GM18526 (cell line): Measurements from ENCODE around the gene PKIG.

Source experiments
- POLR2A ChIP-seq: IDR thresholded peaks from 3 replicates; pipeline ENCODE4 v1.6.1; 2011; ENCODE audit not compliant: insufficient read length; ENCODE audit errors: extremely low read depth

Gene PKIG

GRCh38 chr20:44560229-44560628 lies 22.1 kb upstream of the PKIG start:
- TF ChIP-seq POLR2A = no peak

GRCh38 chr20:44561876-44562275 lies 20.5 kb upstream of the PKIG start:
- no peak for TF ChIP-seq POLR2A

GRCh38 chr20:44566018-44566417 lies 16.4 kb upstream of the PKIG start:
- TF ChIP-seq POLR2A = no peak

- TF ChIP-seq POLR2A = no peak
These were observed 15.6 kb upstream of the PKIG start for GRCh38 chr20:44566811-44567210.

- TF ChIP-seq POLR2A = no peak
These were observed 12.0 kb upstream of the PKIG start for GRCh38 chr20:44570367-44570766.

- no peak for TF ChIP-seq POLR2A
These were observed 10.9 kb upstream of the PKIG start for GRCh38 chr20:44571362-44571988.

- TF ChIP-seq POLR2A = no peak
These were observed 9.6 kb upstream of the PKIG start for GRCh38 chr20:44572551-44573500.

- TF ChIP-seq POLR2A = no peak
These were observed 8.9 kb upstream of the PKIG start for GRCh38 chr20:44573501-44573869.

- TF ChIP-seq POLR2A = no peak
These were observed 8.0 kb upstream of the PKIG start for GRCh38 chr20:44574372-44574771.

- no peak for TF ChIP-seq POLR2A
These were observed 6.1 kb upstream of the PKIG start for GRCh38 chr20:44576297-44576696.

- TF ChIP-seq POLR2A = no peak
These were observed 2.9 kb upstream of the PKIG start for GRCh38 chr20:44579313-44580081.

GRCh38 chr20:44580581-44581268 lies 1.7 kb upstream of the PKIG start:
- no peak for TF ChIP-seq POLR2A

- no peak for TF ChIP-seq POLR2A
These were observed 864 bp upstream of the PKIG start for GRCh38 chr20:44581515-44581914.

GRCh38 chr20:44583157-44583556 lies 778 bp downstream of the PKIG start:
- no peak for TF ChIP-seq POLR2A

GRCh38 chr20:44584162-44584561 lies 1.8 kb downstream of the PKIG start:
- TF ChIP-seq POLR2A = no peak

GRCh38 chr20:44585057-44585963 lies 2.9 kb downstream of the PKIG start:
- no peak for TF ChIP-seq POLR2A
